Neural progenitor cell (in vitro differentiated cells): ENCODE measurements around the gene TMEM45A. TPM values are rescaled to one million over a fixed set of nuclear protein-coding genes. Genes with fewer than 3 reads are reported as not detected.
"Not testable (repeated sequence)": the region's sequence is repeated elsewhere in the genome, so short reads cannot be mapped to it uniquely, and the experiment has no call there.

Experiments used
- DNase-seq: peaks from one replicate; pipeline ENCODE4 v3.0.0-alpha.2; 2016; ENCODE audit warnings: low spot score
- H2AFZ ChIP-seq: fragments of 200-600 bp; sonication (generic); replicated peaks from 2 replicates; pipeline ENCODE4 v1.6.1; 2016; ENCODE audit warnings: antibody characterized with exemption
- H3F3A ChIP-seq: fragments of 200-600 bp; sonication (generic); 2 replicates; pipeline ENCODE4 v1.6.1; 2016; ENCODE audit warnings: antibody characterized with exemption, low read depth
- H3K27ac ChIP-seq: fragments of 200-600 bp; sonication (generic); 2 replicates; pipeline ENCODE4 v1.5.1; 2016; ENCODE audit warnings: mild to moderate bottlenecking
- H3K27me3 ChIP-seq: fragments of 200-600 bp; sonication (generic); 2 replicates; pipeline ENCODE4 v1.6.1; 2016; ENCODE audit warnings: mild to moderate bottlenecking, moderate library complexity
- H3K36me3 ChIP-seq: fragments of 200-600 bp; sonication (generic); 2 replicates; pipeline ENCODE4 v1.5.1; 2016
- H3K4me1 ChIP-seq: fragments of 200-600 bp; sonication (generic); 2 replicates; pipeline ENCODE4 v1.6.1; 2016; ENCODE audit warnings: mixed run types
- H3K4me2 ChIP-seq: fragments of 200-600 bp; sonication (generic); 2 replicates; pipeline ENCODE4 v1.6.1; 2016
- H3K4me3 ChIP-seq: fragments of 200-600 bp; sonication (generic); 2 replicates; pipeline ENCODE4 v1.5.1; 2016
- H3K79me2 ChIP-seq: fragments of 200-600 bp; sonication (generic); 2 replicates; pipeline ENCODE4 v1.6.1; 2016; ENCODE audit warnings: low read depth
- H3K9ac ChIP-seq: fragments of 200-600 bp; sonication (generic); 2 replicates; pipeline ENCODE4 v1.6.1; 2016
- H3K9me3 ChIP-seq: fragments of 200-600 bp; sonication (generic); 2 replicates; pipeline ENCODE4 v1.5.1; 2016; ENCODE audit warnings: low read depth
- H4K20me1 ChIP-seq: fragments of 200-600 bp; sonication (generic); 2 replicates; pipeline ENCODE4 v1.6.1; 2016; ENCODE audit warnings: low read depth
- H3K27ac Mint-ChIP-seq: 3 replicates; pipeline ENCODE4 v1.8.0; 2021; ENCODE audit warnings: mixed read lengths
- H3K27me3 Mint-ChIP-seq: 2 replicates; pipeline ENCODE4 v1.8.0; 2022; ENCODE audit warnings: low read depth, mild to moderate bottlenecking, inconsistent platforms, moderate library complexity, mixed read lengths; ENCODE audit not compliant: insufficient read depth
- H3K36me3 Mint-ChIP-seq: 3 replicates; pipeline ENCODE4 v1.8.0; 2021; ENCODE audit warnings: mixed read lengths
- H3K4me1 Mint-ChIP-seq: 3 replicates; pipeline ENCODE4 v1.8.0; 2021; ENCODE audit warnings: mixed read lengths
- H3K4me3 Mint-ChIP-seq: 3 replicates; pipeline ENCODE4 v1.8.0; 2021; ENCODE audit warnings: mild to moderate bottlenecking, moderate library complexity, mixed read lengths
- H3K9me3 Mint-ChIP-seq: 3 replicates; pipeline ENCODE4 v1.8.0; 2020; ENCODE audit warnings: mixed read lengths
- CTCF ChIP-seq: fragments of 200-600 bp; sonication (generic); IDR thresholded peaks from 2 replicates; pipeline ENCODE4 v1.5.1; 2017; ENCODE audit warnings: antibody characterized with exemption, mild to moderate bottlenecking
- EZH2 ChIP-seq: fragments of 200-600 bp; sonication (generic); IDR thresholded peaks from 2 replicates; pipeline ENCODE4 v1.6.1; 2017; ENCODE audit warnings: antibody characterized with exemption, mild to moderate bottlenecking, moderate library complexity
- EZH2phosphoT487 ChIP-seq: fragments of 200-600 bp; sonication (generic); IDR thresholded peaks from 2 replicates; pipeline ENCODE4 v1.6.1; 2017; ENCODE audit warnings: antibody characterized with exemption
- total RNA-seq: library from RNA; depleted of rRNA; stranded (reverse); fragments of >200 nt; gene quantifications from 2 replicates; pipeline ENCODE4 v1.2.3, GENCODE V29; 2015; ENCODE audit warnings: low replicate concordance

Gene TMEM45A
- total RNA-seq, 1 donor from 2014 or later = 82.7 TPM

- no peak overlapping the region for H3K27ac Mint-ChIP-seq
- no peaks in the 10 kb centered on the region for H3K27me3 Mint-ChIP-seq
These were observed 8.0 kb downstream of the TMEM45A start for GRCh38 chr3:100500320-100500880.

GRCh38 chr3:100503448-100503847, 11.0 kb downstream of the TMEM45A start:
- Histone ChIP-seq H3F3A (no peaks in the 10 kb centered on the region), H3K9ac (no peak overlapping the region)
- no peak overlapping the region for H3K27ac Mint-ChIP-seq

More at GRCh38 chr3:100500320-100500880, 8.0 kb downstream of the TMEM45A start:
- Histone ChIP-seq H4K20me1 (no peaks in the 10 kb centered on the region), H3K27ac (no peak overlapping the region), H3K27me3 (no peaks in the 10 kb centered on the region), H3K4me2 (no peak overlapping the region), H3F3A (no peaks in the 10 kb centered on the region), H3K9ac (no peak overlapping the region), H3K36me3 (no peaks in the 10 kb centered on the region), H3K4me3 (no peak overlapping the region), H2AFZ (no peak overlapping the region), H3K9me3 (no peaks in the 10 kb centered on the region), H3K4me1 (no peaks in the 10 kb centered on the region), H3K79me2 (no peaks in the 10 kb centered on the region)
- H3K4me1 Mint-ChIP-seq = no peaks in the 10 kb centered on the region
- DNase-seq = no peak
- H3K4me3 Mint-ChIP-seq = no peak overlapping the region
- H3K36me3 Mint-ChIP-seq = peaks cover 2% of the 10 kb centered on the region
- peaks cover 4% of the 10 kb centered on the region for H3K9me3 Mint-ChIP-seq
- TF ChIP-seq EZH2phosphoT487 (no peak), CTCF (no peak), EZH2 (no peak)

GRCh38 chr3:100506355-100506754, 13.9 kb downstream of the TMEM45A start:
- H2AFZ ChIP-seq = no peak overlapping the region
- H3K79me2 ChIP-seq = no peaks in the 10 kb centered on the region
- no peak overlapping the region for H3K9ac ChIP-seq
- no peak overlapping the region for H3K27ac ChIP-seq
- Mint-ChIP-seq H3K27ac (no peak overlapping the region), H3K4me1 (no peaks in the 10 kb centered on the region), H3K36me3 (peaks cover 17% of the 10 kb centered on the region), H3K4me3 (no peak overlapping the region), H3K27me3 (no peaks in the 10 kb centered on the region), H3K9me3 (peaks cover 34% of the 10 kb centered on the region)
- no peaks in the 10 kb centered on the region for H3K27me3 ChIP-seq
- no peaks in the 10 kb centered on the region for H3K4me1 ChIP-seq
- peaks cover 8% of the 10 kb centered on the region for H3K36me3 ChIP-seq
- TF ChIP-seq EZH2 = no peak
- no peak for TF ChIP-seq CTCF
- TF ChIP-seq EZH2phosphoT487 = no peak
- H3K4me2 ChIP-seq = no peak overlapping the region
- no peak for DNase-seq
- no peaks in the 10 kb centered on the region for H3K9me3 ChIP-seq
- no peaks in the 10 kb centered on the region for H3F3A ChIP-seq
- no peak overlapping the region for H3K4me3 ChIP-seq
- no peaks in the 10 kb centered on the region for H4K20me1 ChIP-seq

More at GRCh38 chr3:100503448-100503847, 11.0 kb downstream of the TMEM45A start:
- H2AFZ ChIP-seq = no peak overlapping the region
- Mint-ChIP-seq H3K4me3 (no peak overlapping the region), H3K9me3 (peaks cover 23% of the 10 kb centered on the region), H3K36me3 (peaks cover 12% of the 10 kb centered on the region), H3K27me3 (no peaks in the 10 kb centered on the region), H3K4me1 (no peaks in the 10 kb centered on the region)
- H3K79me2 ChIP-seq = no peaks in the 10 kb centered on the region
- DNase-seq = no peak
- TF ChIP-seq EZH2phosphoT487 (no peak), CTCF (no peak), EZH2 (no peak)
- H3K27me3 ChIP-seq = no peaks in the 10 kb centered on the region
- H4K20me1 ChIP-seq = no peaks in the 10 kb centered on the region
- H3K9me3 ChIP-seq = no peaks in the 10 kb centered on the region
- H3K36me3 ChIP-seq = no peaks in the 10 kb centered on the region
- H3K4me2 ChIP-seq = no peak overlapping the region
- H3K4me1 ChIP-seq = no peaks in the 10 kb centered on the region
- H3K4me3 ChIP-seq = no peak overlapping the region
- no peak overlapping the region for H3K27ac ChIP-seq

- H3K27ac Mint-ChIP-seq, H2AFZ ChIP-seq, H3K27ac ChIP-seq, H3K27me3 ChIP-seq, H3K4me1 ChIP-seq, H3K4me2 ChIP-seq, H3K4me3 Mint-ChIP-seq, H3K9ac ChIP-seq, H4K20me1 ChIP-seq, H3K36me3 ChIP-seq, H3K9me3 ChIP-seq, H3K4me3 ChIP-seq, H3K4me1 Mint-ChIP-seq, DNase-seq, H3K27me3 Mint-ChIP-seq, H3K79me2 ChIP-seq, H3F3A ChIP-seq: not testable (repeated sequence)
- peaks cover 31% of the 10 kb centered on the region for H3K9me3 Mint-ChIP-seq
- peaks cover 16% of the 10 kb centered on the region for H3K36me3 Mint-ChIP-seq
These were observed 17.4 kb downstream of the TMEM45A start for GRCh38 chr3:100509818-100510217.
